IMR-90 (cell line): ENCODE results near the gene TEX13C. TPM values are rescaled to one million over a fixed set of nuclear protein-coding genes. Genes with fewer than 3 reads are reported as not detected.

Experiments used
- ATAC-seq: fragments of 200-7000 bp; cut with Tn5 transposase; 2 replicates; pipeline ENCODE4 v1.9.1; 2020; ENCODE audit warnings: low read depth, mild to moderate bottlenecking, moderate library complexity
- BruUV-seq: library from RNA; stranded (reverse); fragments of 400-500 nt; replicated peaks from 2 replicates; lab custom pipeline; 2021; lab: Mats Ljungman, UMichigan
- CTCF ChIA-PET: fragments of 300-600 bp; formaldehyde crosslinking; extraction: SDS; loops from one replicate; lab custom pipeline; 2021; ENCODE audit warnings: antibody characterized with exemption; lab: Yijun Ruan, JAX
- POLR2A ChIA-PET: fragments of 300-600 bp; sonication (Branson Sonifier 250); formaldehyde crosslinking; loops from one replicate; lab custom pipeline; 2022; ENCODE audit warnings: antibody characterized with exemption; ENCODE audit not compliant: unreplicated experiment; lab: Charles Lee
- DNase-seq: peaks from one replicate; pipeline ENCODE4 v3.0.0; 2013
- H2AFZ ChIP-seq: replicated peaks from 2 replicates; pipeline ENCODE3; 2013; ENCODE audit warnings: low read length, mild to moderate bottlenecking; ENCODE audit not compliant: poor library complexity
- H2AK5ac ChIP-seq: 2 replicates; pipeline ENCODE4 v1.6.1; 2013; ENCODE audit warnings: low read depth, low read length, inconsistent platforms
- H2AK9ac ChIP-seq: replicated peaks from 2 replicates; pipeline ENCODE3; 2013; ENCODE audit warnings: mild to moderate bottlenecking, low read depth, low read length, moderate library complexity; ENCODE audit not compliant: poor library complexity
- H2BK120ac ChIP-seq: 2 replicates; pipeline ENCODE4 v1.6.1; 2013; ENCODE audit warnings: low read depth, low read length, inconsistent platforms
- H2BK15ac ChIP-seq: 3 replicates; pipeline ENCODE4 v1.6.1; 2013; ENCODE audit warnings: low read depth, low read length, inconsistent platforms
- H2BK20ac ChIP-seq: 2 replicates; pipeline ENCODE4 v1.6.1; 2013; ENCODE audit warnings: low read depth, mild to moderate bottlenecking, inconsistent platforms, low read length, moderate library complexity
- H2BK5ac ChIP-seq: 2 replicates; pipeline ENCODE4 v1.6.1; 2013; ENCODE audit warnings: mild to moderate bottlenecking, low read depth, low read length, inconsistent platforms; ENCODE audit not compliant: poor library complexity, severe bottlenecking
- H3K14ac ChIP-seq: replicated peaks from 2 replicates; pipeline ENCODE4 v1.6.1; 2013; ENCODE audit warnings: low read depth, low read length, inconsistent platforms
- H3K18ac ChIP-seq: 2 replicates; pipeline ENCODE4 v1.6.1; 2013; ENCODE audit warnings: low read depth, low read length, control low read depth
- H3K23ac ChIP-seq: 2 replicates; pipeline ENCODE4 v1.6.1; 2013; ENCODE audit warnings: low read depth, low read length, inconsistent platforms
- H3K27ac ChIP-seq: 2 replicates; pipeline ENCODE4 v1.5.1; 2013; ENCODE audit warnings: mild to moderate bottlenecking, control low read depth, low read length; ENCODE audit not compliant: insufficient read depth
- H3K27me3 ChIP-seq: 2 replicates; pipeline ENCODE4 v1.6.1; 2013; ENCODE audit warnings: low read length; ENCODE audit not compliant: control insufficient read depth, insufficient read depth
- H3K36me3 ChIP-seq: 2 replicates; pipeline ENCODE4 v1.6.1; 2013; ENCODE audit warnings: low read length, mixed read lengths; ENCODE audit not compliant: control insufficient read depth, insufficient read depth
- H3K4ac ChIP-seq: 2 replicates; pipeline ENCODE4 v1.6.1; 2013; ENCODE audit warnings: low read depth, low read length, inconsistent platforms
- H3K4me1 ChIP-seq: 2 replicates; pipeline ENCODE4 v1.6.1; 2013; ENCODE audit warnings: low read length, mixed read lengths; ENCODE audit not compliant: control insufficient read depth, insufficient read depth
- H3K4me2 ChIP-seq: 2 replicates; pipeline ENCODE4 v1.6.1; 2013; ENCODE audit warnings: low read depth, mild to moderate bottlenecking, control low read depth, low read length, moderate library complexity
- H3K4me3 ChIP-seq: 2 replicates; pipeline ENCODE4 v1.5.1; 2013; ENCODE audit warnings: low read depth, mild to moderate bottlenecking, control low read depth, low read length, moderate library complexity; ENCODE audit not compliant: insufficient read depth
- H3K56ac ChIP-seq: 2 replicates; pipeline ENCODE4 v1.6.1; 2013; ENCODE audit warnings: low read length, inconsistent platforms; ENCODE audit not compliant: insufficient read depth; ENCODE audit errors: extremely low read depth
- H3K79me1 ChIP-seq, 2 experiments: 2 replicates each; pipeline ENCODE4 v1.6.1; 2013; ENCODE audit warnings: low read length in 2 of 2, inconsistent platforms in 1 of 2, low read depth in 1 of 2
- H3K9ac ChIP-seq: 2 replicates; pipeline ENCODE4 v1.6.1; 2013; ENCODE audit warnings: low read depth, low read length, control low read depth
- H3K9me1 ChIP-seq: 2 replicates; pipeline ENCODE4 v1.6.1; 2013; ENCODE audit warnings: low read length, inconsistent platforms; ENCODE audit not compliant: insufficient read depth
- H3K9me3 ChIP-seq: 2 replicates; pipeline ENCODE4 v1.6.1; 2013; ENCODE audit warnings: low read length; ENCODE audit not compliant: control insufficient read depth, insufficient read depth
- H4K20me1 ChIP-seq: 2 replicates; pipeline ENCODE4 v1.6.1; 2013; ENCODE audit warnings: low read length, inconsistent platforms; ENCODE audit not compliant: insufficient read depth
- H4K5ac ChIP-seq: 2 replicates; pipeline ENCODE4 v1.6.1; 2013; ENCODE audit warnings: mild to moderate bottlenecking, low read depth, low read length, control low read depth
- H4K8ac ChIP-seq, 2 experiments: 2 replicates each; pipeline ENCODE4 v1.6.1; 2013; ENCODE audit warnings: low read depth in 2 of 2, low read length in 2 of 2, control low read depth in 1 of 2, inconsistent platforms in 1 of 2
- H4K91ac ChIP-seq: 2 replicates; pipeline ENCODE4 v1.6.1; 2013; ENCODE audit warnings: low read depth, low read length, inconsistent platforms; ENCODE audit not compliant: insufficient read depth
- CEBPB ChIP-seq: IDR thresholded peaks from 2 replicates; pipeline ENCODE4 v1.6.1; 2012; ENCODE audit warnings: low read depth, low read length, improper control_type of control experiment
- CHD1 ChIP-seq: IDR thresholded peaks from 2 replicates; pipeline ENCODE4 v1.6.1; 2012; ENCODE audit warnings: low read depth, low read length, improper control_type of control experiment
- ELK1 ChIP-seq: fragments of 150-350 bp; IDR thresholded peaks from 2 replicates; pipeline ENCODE4 v1.6.1; 2016; ENCODE audit warnings: low read depth, mild to moderate bottlenecking, low read length, moderate library complexity, borderline replicate concordance
- FOS ChIP-seq: fragments of 150-350 bp; IDR thresholded peaks from 2 replicates; pipeline ENCODE4 v1.6.1; 2016; ENCODE audit warnings: low read depth, low read length
- MAFK ChIP-seq: IDR thresholded peaks from 2 replicates; pipeline ENCODE4 v1.6.1; 2012; ENCODE audit warnings: low read depth, low read length, improper control_type of control experiment
- MXI1 ChIP-seq: IDR thresholded peaks from 2 replicates; pipeline ENCODE4 v1.6.1; 2012; ENCODE audit warnings: low read depth, mild to moderate bottlenecking, low read length, moderate library complexity, borderline replicate concordance
- NFE2L2 ChIP-seq: fragments of 150-350 bp; IDR thresholded peaks from 2 replicates; pipeline ENCODE4 v1.6.1; 2016; ENCODE audit warnings: low read depth, mild to moderate bottlenecking, low read length
- POLR2A ChIP-seq: IDR thresholded peaks from 2 replicates; pipeline ENCODE4 v1.6.1; 2012; ENCODE audit warnings: mild to moderate bottlenecking, low read depth, low read length
- RAD21 ChIP-seq: IDR thresholded peaks from 2 replicates; pipeline ENCODE4 v1.6.1; 2012; ENCODE audit warnings: low read length, improper control_type of control experiment
- RCOR1 ChIP-seq: IDR thresholded peaks from 2 replicates; pipeline ENCODE4 v1.6.1; 2012; ENCODE audit warnings: mild to moderate bottlenecking, low read length, improper control_type of control experiment; ENCODE audit not compliant: insufficient replicate concordance
- RFX5 ChIP-seq: IDR thresholded peaks from 2 replicates; pipeline ENCODE4 v1.8.0; 2012; ENCODE audit warnings: low read depth, mild to moderate bottlenecking, low read length, moderate library complexity
- USF2 ChIP-seq: fragments of 150-350 bp; IDR thresholded peaks from 2 replicates; pipeline ENCODE4 v1.6.1; 2017; ENCODE audit warnings: mild to moderate bottlenecking, antibody characterized with exemption, low read length, low read depth
- WGBS, 2 experiments: methylation state at CpG; one replicate each; pipeline versions ENCODE4 v1.1.5 to v1.1.7; 2013; ENCODE audit warnings: missing lambda C conversion rate in 2 of 2; ENCODE audit not compliant: insufficient read length in 1 of 2; ENCODE audit errors: extremely low coverage in 2 of 2; 5-methylcytosine and 5-hydroxymethylcytosine counted together
- dilution Hi-C: fragments of 300-500 bp; cut with HindIII; formaldehyde crosslinking; loops from one replicate; pipeline ENCODE4 v1.14.3; 2018; ENCODE audit warnings: low sequenced_read_pairs; ENCODE audit not compliant: unreplicated experiment
- in situ Hi-C: fragments of 300-500 bp; cut with MboI; formaldehyde crosslinking; loops from 3 replicates; pipeline ENCODE4 v1.14.3; 2019; ENCODE audit warnings: low sequenced_read_pairs, inconsistent platforms, mixed read lengths
- intact Hi-C: fragments of 100-400 bp; cut with micrococcal nuclease; formaldehyde crosslinking; loops from 2 replicates; pipeline ENCODE4 v1.10.0; 2022
- polyA plus RNA-seq, 3 experiments: library from polyadenylated mRNA; depleted of rRNA; stranded (reverse); fragments of >200 nt; gene quantifications; 2 replicates each; pipeline ENCODE4 v1.2.3, GENCODE V29; 2012; ENCODE audit warnings: low replicate concordance in 1 of 3
- total RNA-seq: library from RNA; depleted of rRNA; stranded (reverse); fragments of >200 nt; gene quantifications from 2 replicates; pipeline ENCODE4 v1.2.3, GENCODE V29; 2012

The TEX13C gene
- total and polyA plus RNA-seq, 2 of the 4 experiments (the other 2 are of a cell fraction): not detected

GRCh38 chrX:125306335-125306866 is 13.3 kb upstream of the TEX13C start:
- no peak overlapping the region for H4K5ac ChIP-seq
- DNase-seq (no peak), ATAC-seq (no peak)
- TF ChIP-seq RFX5: no peak
- TF ChIP-seq ELK1: no peak
- TF ChIP-seq FOS: no peak
- no peak for TF ChIP-seq CHD1
- TF ChIP-seq CEBPB: no peak
- TF ChIP-seq RAD21: no peak
- TF ChIP-seq MXI1: no peak
- TF ChIP-seq USF2: no peak
- TF ChIP-seq NFE2L2: no peak
- no peak for TF ChIP-seq POLR2A
- no peak for TF ChIP-seq MAFK
- no peak for TF ChIP-seq RCOR1
- H4K8ac ChIP-seq: no peak overlapping the region
- no peaks in the 10 kb centered on the region for H3K36me3 ChIP-seq
- no peak overlapping the region for H3K9ac ChIP-seq
- in situ Hi-C loops (no loop called here), dilution Hi-C loops (no loop called here), intact Hi-C loops (no loop called here)
- H3K4me1 ChIP-seq: no peaks in the 10 kb centered on the region
- no peak overlapping the region for H2BK120ac ChIP-seq
- CTCF ChIA-PET: interaction anchor here (0.6 kb wide), 1 partner anchor 421 kb away, joined by 3 read pairs; no protein-coding TSS in a partner anchor
- no peaks in the 10 kb centered on the region for H3K79me1 ChIP-seq
- H3K23ac ChIP-seq: no peak overlapping the region
- H3K27ac ChIP-seq: no peak overlapping the region
- POLR2A ChIA-PET: no interaction called here
- no peak overlapping the region for H2AK5ac ChIP-seq
- H3K9me1 ChIP-seq: no peaks in the 10 kb centered on the region
- no peak overlapping the region for H2AK9ac ChIP-seq
- H4K20me1 ChIP-seq: no peaks in the 10 kb centered on the region
- no peaks in the 10 kb centered on the region for H3K27me3 ChIP-seq
- no peak overlapping the region for H2AFZ ChIP-seq
- H3K9me3 ChIP-seq: no peaks in the 10 kb centered on the region
- no peak overlapping the region for H3K4me3 ChIP-seq
- no peak overlapping the region for H3K14ac ChIP-seq
- H2BK20ac ChIP-seq: no peak overlapping the region
- H2BK15ac ChIP-seq: no peak overlapping the region
- no peak overlapping the region for H3K4me2 ChIP-seq
- no peak overlapping the region for H3K18ac ChIP-seq
- no peak overlapping the region for H4K91ac ChIP-seq
- H3K4ac ChIP-seq: no peak overlapping the region
- BruUV-seq: no TSS peak
- WGBS, 2 experiments: no CpG with 5 or more reads among the region's 1 CpG
- H3K56ac ChIP-seq: no peak overlapping the region
- no peak overlapping the region for H2BK5ac ChIP-seq
